SU-DHL-6 (cell line): Measurements from ENCODE around the gene CEP41.

Experiments
- CTCF ChIP-seq: fragments of 200-600 bp; sonication (generic); IDR thresholded peaks from one replicate; pipeline ENCODE4 v1.5.1; 2017; ENCODE audit warnings: antibody characterized with exemption, mild to moderate bottlenecking, low read length, moderate library complexity; ENCODE audit not compliant: insufficient read depth, poor library complexity, severe bottlenecking
- EZH2phosphoT487 ChIP-seq: fragments of 200-600 bp; sonication (generic), shearing (Covaris generic); conservative IDR thresholded peaks from 2 replicates; pipeline ENCODE4 v1.6.1; 2018; ENCODE audit warnings: mild to moderate bottlenecking, antibody characterized with exemption, low read length, moderate library complexity, mixed read lengths

- TF ChIP-seq EZH2phosphoT487, result no peak
- TF ChIP-seq CTCF, result no peak
Observed at GRCh38 chr7:130396109-130396508, 44.7 kb downstream of the CEP41 start.
